ENCODE data around the gene KCNE4.

The KCNE4 gene

DNA sequence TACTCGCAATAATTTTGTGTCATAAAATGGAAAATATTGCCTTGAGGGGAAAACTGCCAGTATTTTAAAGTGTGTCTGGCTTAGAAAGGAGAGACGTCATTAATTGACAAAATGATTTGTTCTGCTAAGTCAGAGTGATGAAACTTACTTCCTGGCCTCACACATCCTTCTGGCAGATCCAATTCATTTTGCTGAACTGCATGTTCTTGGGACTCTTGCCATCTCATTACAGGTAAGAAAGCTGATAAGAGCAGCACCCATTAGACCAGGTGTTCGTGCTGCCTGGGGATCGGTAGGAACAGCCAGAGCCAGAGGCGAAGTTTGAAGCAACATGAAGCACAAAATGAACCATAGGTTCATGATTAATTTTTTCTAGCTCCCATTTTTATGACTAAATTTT lies 38.0 kb downstream of the KCNE4 start:
- no peaks in the 10 kb centered on the region for H3K36me3 ChIP-seq (ENCODE audit: control insufficient read depth, insufficient read depth, low read length)
- no peaks in the 10 kb centered on the region for H3K9me3 ChIP-seq (ENCODE audit: control insufficient read depth, insufficient read depth, low read length)
- peaks cover 5% of the 10 kb centered on the region for H3K4me1 ChIP-seq (ENCODE audit: control insufficient read depth, insufficient read depth, low read length)
- H3K9ac ChIP-seq (ENCODE audit: low read depth, low read length): no peak overlapping the region
- H3K4me3 ChIP-seq (ENCODE audit: low read depth, low read length): no peak overlapping the region
- H3K27me3 ChIP-seq (ENCODE audit: control insufficient read depth, insufficient read depth, low read length): no peaks in the 10 kb centered on the region
- no peak overlapping the region for H3K27ac ChIP-seq (ENCODE audit: low read depth, low read length)

DNA sequence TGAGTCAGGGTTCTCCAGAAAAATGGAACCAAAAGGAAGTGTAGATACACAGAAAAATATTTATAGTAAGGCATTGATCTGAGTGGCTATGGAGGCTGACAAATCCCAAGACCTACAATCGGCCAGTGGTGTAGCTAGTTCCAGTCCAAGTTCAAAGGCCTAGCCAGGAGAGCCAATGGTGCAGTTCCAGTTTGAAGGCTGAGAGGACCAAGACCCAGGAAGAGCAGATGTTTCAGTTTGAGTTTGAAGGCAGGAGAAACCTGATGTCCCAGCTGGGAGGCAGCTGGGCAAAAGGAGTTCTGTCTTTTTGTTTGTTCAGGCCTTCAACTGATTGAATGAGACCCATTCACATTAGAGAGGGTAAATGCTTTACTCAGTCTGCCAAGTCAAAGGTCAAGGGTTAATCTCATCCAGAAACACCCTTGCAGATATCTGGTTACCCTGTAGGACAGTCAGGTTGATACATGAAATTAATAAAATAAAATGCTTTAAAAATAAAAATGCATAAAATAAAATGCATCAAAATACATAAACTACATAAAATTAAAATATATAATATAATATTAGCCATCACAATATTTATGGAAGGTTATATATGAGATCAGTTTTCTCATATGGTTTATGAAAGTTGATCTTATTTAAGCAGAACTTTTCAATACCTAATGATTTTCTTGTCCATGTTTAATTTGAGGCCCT lies 38.7 kb downstream of the KCNE4 start:
- Histone ChIP-seq H3K4me1 (ENCODE audit: control insufficient read depth, insufficient read depth, low read length) (peaks cover 5% of the 10 kb centered on the region), H3K36me3 (ENCODE audit: control insufficient read depth, insufficient read depth, low read length) (no peaks in the 10 kb centered on the region), H3K27me3 (ENCODE audit: control insufficient read depth, insufficient read depth, low read length) (no peaks in the 10 kb centered on the region), H3K9ac (ENCODE audit: low read depth, low read length) (no peak overlapping the region), H3K9me3 (ENCODE audit: control insufficient read depth, insufficient read depth, low read length) (no peaks in the 10 kb centered on the region), H3K27ac (ENCODE audit: low read depth, low read length) (no peak overlapping the region), H3K4me3 (ENCODE audit: low read depth, low read length) (no peak overlapping the region)

DNA sequence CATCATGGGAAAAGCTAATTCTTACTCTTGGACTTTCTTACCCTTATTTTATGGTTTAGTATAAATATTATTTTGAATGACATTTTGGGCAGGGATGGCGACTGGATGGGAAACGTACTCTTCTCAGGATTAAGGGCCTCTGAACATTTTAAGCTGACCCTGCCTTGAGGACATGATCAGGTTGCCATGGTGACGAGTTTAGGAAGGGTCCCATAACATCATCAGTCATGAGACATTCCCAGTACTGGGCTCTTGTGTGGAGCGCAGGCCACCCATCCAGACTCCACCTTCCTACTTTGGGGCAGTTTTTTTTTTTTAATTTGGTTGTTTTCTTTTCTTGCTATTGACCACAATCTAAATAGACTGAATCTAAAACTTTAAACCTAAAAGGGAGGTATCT lies 40.7 kb downstream of the KCNE4 start:
- no peaks in the 10 kb centered on the region for H3K27me3 ChIP-seq (ENCODE audit: control insufficient read depth, insufficient read depth, low read length)
- H3K36me3 ChIP-seq (ENCODE audit: control insufficient read depth, insufficient read depth, low read length): no peaks in the 10 kb centered on the region
- H3K9ac ChIP-seq (ENCODE audit: low read depth, low read length): no peak overlapping the region
- no peaks in the 10 kb centered on the region for H3K9me3 ChIP-seq (ENCODE audit: control insufficient read depth, insufficient read depth, low read length)
- no peak overlapping the region for H3K4me3 ChIP-seq (ENCODE audit: low read depth, low read length)
- H3K27ac ChIP-seq (ENCODE audit: low read depth, low read length): no peak overlapping the region
- H3K4me1 ChIP-seq (ENCODE audit: control insufficient read depth, insufficient read depth, low read length): peaks cover 5% of the 10 kb centered on the region

DNA sequence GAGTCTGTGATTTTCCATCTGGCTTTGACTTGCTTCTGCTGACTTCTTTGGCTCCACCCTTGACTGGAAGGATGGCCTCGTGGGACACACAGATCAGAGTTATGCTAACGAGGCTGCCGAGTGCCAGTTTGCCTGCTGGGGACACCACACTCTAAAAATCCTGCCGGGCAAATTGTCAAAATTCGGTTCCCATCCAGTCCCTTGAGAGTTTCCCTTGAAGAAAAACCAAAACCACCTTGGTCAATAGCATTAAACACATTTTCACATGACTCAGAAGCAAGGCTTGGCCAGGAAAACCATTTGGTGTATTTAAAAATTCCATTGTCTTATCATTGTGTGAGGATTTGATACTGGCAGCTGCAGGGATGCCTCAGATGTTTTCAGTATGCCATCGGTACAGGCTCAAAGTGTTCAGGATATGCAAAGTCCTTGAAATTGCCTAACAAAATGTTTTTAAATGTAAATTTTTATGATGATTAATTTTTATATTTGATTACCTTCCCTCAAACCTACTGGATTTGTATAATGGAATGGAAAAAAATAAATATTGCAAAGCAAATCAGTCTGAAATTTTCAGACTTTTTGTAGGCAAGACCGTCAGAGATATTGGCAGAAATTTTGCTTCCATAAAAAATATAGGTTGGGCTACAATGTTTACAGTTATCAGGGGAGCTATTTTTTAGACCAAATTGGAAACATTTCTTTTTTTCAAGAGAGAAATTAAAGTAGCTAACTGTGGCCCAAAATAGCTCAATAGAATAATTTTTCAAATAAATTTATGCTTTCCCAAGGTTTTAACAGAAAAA lies 41.6 kb downstream of the KCNE4 start:
- Histone ChIP-seq H3K27ac (ENCODE audit: low read depth, low read length) (no peak overlapping the region), H3K4me1 (ENCODE audit: control insufficient read depth, insufficient read depth, low read length) (peaks cover 5% of the 10 kb centered on the region), H3K9me3 (ENCODE audit: control insufficient read depth, insufficient read depth, low read length) (no peaks in the 10 kb centered on the region), H3K27me3 (ENCODE audit: control insufficient read depth, insufficient read depth, low read length) (no peaks in the 10 kb centered on the region), H3K36me3 (ENCODE audit: control insufficient read depth, insufficient read depth, low read length) (no peaks in the 10 kb centered on the region), H3K4me3 (ENCODE audit: low read depth, low read length) (no peak overlapping the region), H3K9ac (ENCODE audit: low read depth, low read length) (no peak overlapping the region)

DNA sequence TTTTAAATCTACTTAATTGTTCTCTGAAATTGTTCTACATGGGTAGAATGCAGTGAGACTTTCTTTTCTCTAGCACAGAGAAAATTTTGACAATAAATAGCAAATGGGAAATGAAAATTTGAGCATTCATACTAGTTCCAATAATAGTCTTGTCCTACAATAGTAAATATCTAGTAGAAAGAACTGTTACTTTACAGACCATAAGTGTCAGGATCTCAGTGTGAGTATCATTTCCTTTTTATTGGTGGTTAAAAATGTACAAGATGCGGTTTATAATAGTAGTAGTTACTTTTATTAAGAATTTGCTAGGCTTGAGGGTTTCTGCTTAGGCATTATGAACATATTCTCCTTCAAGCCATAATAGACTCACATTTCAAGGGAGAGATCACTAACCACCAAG lies 43.2 kb downstream of the KCNE4 start:
- no peak overlapping the region for H3K27ac ChIP-seq (ENCODE audit: low read depth, low read length)
- H3K9me3 ChIP-seq (ENCODE audit: control insufficient read depth, insufficient read depth, low read length): no peaks in the 10 kb centered on the region
- no peak overlapping the region for H3K9ac ChIP-seq (ENCODE audit: low read depth, low read length)
- no peaks in the 10 kb centered on the region for H3K36me3 ChIP-seq (ENCODE audit: control insufficient read depth, insufficient read depth, low read length)
- H3K27me3 ChIP-seq (ENCODE audit: control insufficient read depth, insufficient read depth, low read length): no peaks in the 10 kb centered on the region
- H3K4me1 ChIP-seq (ENCODE audit: control insufficient read depth, insufficient read depth, low read length): peaks cover 5% of the 10 kb centered on the region
- H3K4me3 ChIP-seq (ENCODE audit: low read depth, low read length): no peak overlapping the region

DNA sequence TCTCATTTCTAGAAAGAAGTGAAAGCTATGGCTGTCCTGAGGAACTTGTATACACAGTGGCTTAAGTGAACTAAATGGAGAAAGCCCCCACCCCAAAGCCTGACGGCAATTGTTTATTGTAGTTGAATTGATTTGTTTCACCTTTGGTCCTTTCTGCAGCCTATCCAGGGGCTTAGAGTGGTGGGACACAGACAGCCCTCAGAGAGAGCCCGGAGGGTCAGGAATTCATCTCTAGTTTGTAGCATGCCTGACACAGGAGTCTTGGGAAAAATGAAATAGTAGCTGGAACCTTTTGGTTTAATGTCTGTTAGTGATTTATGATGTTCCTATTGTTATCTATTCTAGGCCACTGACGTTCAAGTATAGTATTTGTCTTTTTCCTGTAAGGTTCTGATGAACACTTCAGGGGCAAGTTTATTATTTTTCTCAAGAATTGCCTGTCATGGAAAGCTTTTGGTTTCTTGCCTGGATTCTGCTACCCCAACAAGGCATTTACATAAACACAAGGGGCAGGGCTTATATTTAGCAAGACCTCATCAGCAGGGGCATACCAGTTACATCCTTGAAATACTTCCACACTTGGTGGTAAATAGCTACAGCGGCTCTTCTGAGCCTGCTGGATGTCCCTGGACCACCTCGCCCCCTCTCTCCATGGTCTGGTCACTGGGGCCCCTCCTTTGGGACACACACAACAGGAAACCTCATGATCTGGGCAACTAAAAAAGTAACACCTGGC lies 44.4 kb downstream of the KCNE4 start:
- Histone ChIP-seq H3K27ac (ENCODE audit: low read depth, low read length) (no peak overlapping the region), H3K9ac (ENCODE audit: low read depth, low read length) (no peak overlapping the region), H3K4me1 (ENCODE audit: control insufficient read depth, insufficient read depth, low read length) (peaks cover 10% of the 10 kb centered on the region), H3K36me3 (ENCODE audit: control insufficient read depth, insufficient read depth, low read length) (no peaks in the 10 kb centered on the region), H3K9me3 (ENCODE audit: control insufficient read depth, insufficient read depth, low read length) (no peaks in the 10 kb centered on the region), H3K27me3 (ENCODE audit: control insufficient read depth, insufficient read depth, low read length) (no peaks in the 10 kb centered on the region), H3K4me3 (ENCODE audit: low read depth, low read length) (no peak overlapping the region)

DNA sequence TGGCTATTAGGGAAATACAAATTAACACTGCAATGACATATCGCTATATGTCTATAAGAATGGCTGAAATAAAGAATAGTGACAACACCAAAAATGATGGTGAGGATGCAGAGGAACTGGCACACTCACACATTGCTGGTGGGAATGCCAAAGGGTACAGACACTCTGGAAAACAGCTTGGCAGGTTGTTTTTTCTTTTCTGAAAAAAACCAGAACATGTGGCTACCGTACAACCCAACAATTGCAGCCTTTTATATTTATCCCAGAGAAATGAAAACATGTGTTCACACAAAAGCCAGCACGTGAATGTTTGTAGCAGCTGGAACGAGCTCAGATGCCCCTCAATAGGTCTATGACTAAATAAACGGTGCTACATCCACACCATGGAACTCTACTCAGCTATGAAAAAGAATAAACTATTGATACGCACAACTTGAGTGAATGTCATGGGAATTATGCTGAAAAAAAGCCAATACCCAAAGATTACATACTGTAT lies 45.9 kb downstream of the KCNE4 start:
- H3K4me1 ChIP-seq (ENCODE audit: control insufficient read depth, insufficient read depth, low read length): peaks cover 12% of the 10 kb centered on the region
- H3K4me3 ChIP-seq (ENCODE audit: low read depth, low read length): no peak overlapping the region
- no peak overlapping the region for H3K9ac ChIP-seq (ENCODE audit: low read depth, low read length)
- no peak overlapping the region for H3K27ac ChIP-seq (ENCODE audit: low read depth, low read length)
- no peaks in the 10 kb centered on the region for H3K9me3 ChIP-seq (ENCODE audit: control insufficient read depth, insufficient read depth, low read length)
- no peaks in the 10 kb centered on the region for H3K27me3 ChIP-seq (ENCODE audit: control insufficient read depth, insufficient read depth, low read length)
- H3K36me3 ChIP-seq (ENCODE audit: control insufficient read depth, insufficient read depth, low read length): no peaks in the 10 kb centered on the region

DNA sequence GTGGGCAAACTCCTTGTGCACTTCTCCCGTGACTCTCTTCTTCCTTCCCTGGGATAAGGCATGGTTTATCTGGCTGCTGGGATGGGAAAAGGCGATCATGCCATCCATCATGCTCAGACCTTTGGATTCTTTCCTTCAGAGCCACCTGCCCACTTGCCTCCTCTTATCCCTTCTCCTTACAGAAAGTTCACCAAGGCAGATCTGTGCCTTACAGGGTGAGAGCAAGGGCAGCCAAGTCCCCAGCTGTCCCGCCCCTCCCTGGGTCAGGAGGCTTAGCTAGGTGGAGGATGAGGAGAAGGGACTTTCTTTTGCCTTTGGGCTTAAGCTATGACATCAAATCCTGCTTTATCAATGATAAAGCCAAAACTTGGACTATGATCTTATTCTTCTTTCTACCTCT lies 47.6 kb downstream of the KCNE4 start:
- Histone ChIP-seq H3K36me3 (ENCODE audit: control insufficient read depth, insufficient read depth, low read length) (no peaks in the 10 kb centered on the region), H3K9ac (ENCODE audit: low read depth, low read length) (no peak overlapping the region), H3K4me1 (ENCODE audit: control insufficient read depth, insufficient read depth, low read length) (peaks cover 7% of the 10 kb centered on the region), H3K4me3 (ENCODE audit: low read depth, low read length) (no peak overlapping the region), H3K27ac (ENCODE audit: low read depth, low read length) (no peak overlapping the region), H3K9me3 (ENCODE audit: control insufficient read depth, insufficient read depth, low read length) (no peaks in the 10 kb centered on the region), H3K27me3 (ENCODE audit: control insufficient read depth, insufficient read depth, low read length) (no peaks in the 10 kb centered on the region)

DNA sequence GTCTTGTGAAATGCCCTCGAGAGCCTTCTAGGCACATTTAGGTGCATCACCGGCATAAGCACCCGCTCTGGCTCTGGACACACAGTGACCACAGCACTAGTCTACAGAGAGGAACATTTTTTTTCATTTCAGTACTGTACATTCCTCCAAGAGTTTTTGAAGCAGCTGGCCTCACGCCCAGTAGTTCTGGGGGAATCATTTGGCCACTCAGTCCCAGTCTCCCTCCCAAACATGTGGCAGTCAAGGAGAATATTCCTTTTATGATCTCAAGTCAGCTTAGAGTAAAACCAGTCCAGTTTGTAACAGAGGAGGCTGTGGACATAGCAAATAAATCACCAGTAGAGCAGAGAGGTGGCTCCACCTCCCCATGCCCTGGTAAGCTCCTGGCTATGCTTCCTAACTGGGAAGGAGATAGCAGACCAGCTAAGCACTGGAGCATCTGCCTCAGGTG lies 48.1 kb downstream of the KCNE4 start:
- H3K27ac ChIP-seq (ENCODE audit: low read depth, low read length): no peak overlapping the region
- no peaks in the 10 kb centered on the region for H3K27me3 ChIP-seq (ENCODE audit: control insufficient read depth, insufficient read depth, low read length)
- no peak overlapping the region for H3K4me3 ChIP-seq (ENCODE audit: low read depth, low read length)
- no peak overlapping the region for H3K9ac ChIP-seq (ENCODE audit: low read depth, low read length)
- no peaks in the 10 kb centered on the region for H3K9me3 ChIP-seq (ENCODE audit: control insufficient read depth, insufficient read depth, low read length)
- H3K36me3 ChIP-seq (ENCODE audit: control insufficient read depth, insufficient read depth, low read length): no peaks in the 10 kb centered on the region
- H3K4me1 ChIP-seq (ENCODE audit: control insufficient read depth, insufficient read depth, low read length): peaks cover 7% of the 10 kb centered on the region

DNA sequence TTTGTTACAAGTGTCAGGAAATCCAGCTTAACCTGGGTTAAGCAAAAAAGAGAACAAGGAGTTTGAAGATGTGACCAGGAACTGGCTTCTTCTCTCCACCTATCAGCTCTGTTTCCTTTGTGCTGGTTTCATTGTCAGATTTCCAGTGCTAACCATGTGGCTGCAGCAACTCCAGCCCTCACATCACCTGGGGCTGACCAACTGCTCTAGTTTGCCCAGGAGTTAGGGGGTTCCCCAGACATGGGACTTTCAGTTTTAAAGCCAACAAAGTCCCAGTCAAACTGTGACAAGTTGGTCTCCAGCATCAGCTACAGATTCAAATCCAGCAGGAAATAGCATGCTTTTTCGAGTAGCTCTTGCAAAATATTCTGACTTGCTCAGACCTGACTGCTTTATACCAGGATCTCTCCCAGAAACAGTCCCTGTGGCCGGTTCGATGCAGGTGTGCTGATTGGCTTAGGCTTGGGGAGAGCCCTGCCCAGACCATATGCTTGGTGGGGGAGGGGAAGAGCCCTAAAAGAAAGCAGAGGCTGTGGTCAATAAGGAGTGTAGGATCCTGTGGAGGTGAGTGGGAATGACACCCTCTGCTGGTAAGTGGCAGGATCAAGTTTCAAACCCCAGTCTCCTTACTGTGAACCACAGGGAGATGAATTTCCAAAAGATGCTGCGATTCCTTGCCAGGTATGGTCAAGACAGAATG lies 49.5 kb downstream of the KCNE4 start:
- no peaks in the 10 kb centered on the region for H3K36me3 ChIP-seq (ENCODE audit: control insufficient read depth, insufficient read depth, low read length)
- H3K27ac ChIP-seq (ENCODE audit: low read depth, low read length): no peak overlapping the region
- H3K4me3 ChIP-seq (ENCODE audit: low read depth, low read length): no peak overlapping the region
- H3K9me3 ChIP-seq (ENCODE audit: control insufficient read depth, insufficient read depth, low read length): no peaks in the 10 kb centered on the region
- no peak overlapping the region for H3K9ac ChIP-seq (ENCODE audit: low read depth, low read length)
- H3K4me1 ChIP-seq (ENCODE audit: control insufficient read depth, insufficient read depth, low read length): peaks cover 7% of the 10 kb centered on the region
- H3K27me3 ChIP-seq (ENCODE audit: control insufficient read depth, insufficient read depth, low read length): no peaks in the 10 kb centered on the region

Data from HUES48 (cell line).